A549 (cell line): ENCODE results near the gene AKIRIN1. TPM values are rescaled to one million over a fixed set of nuclear protein-coding genes. Genes with fewer than 3 reads are reported as not detected.
A peak's percentile ranks its signal among the peaks of the same experiment; 100 is the strongest.

Experiments used
- ATAC-seq, 2 experiments: fragments of 200-7000 bp in 1 of 2; fragments of >200 bp in 1 of 2; cut with Nextera tagmentation in 1 of 2; cut with Tn5 transposase in 1 of 2; 3 replicates each; pipeline versions ENCODE4 v1.8.0 to v1.9.1; 2018 to 2020; ENCODE audit warnings: mild to moderate bottlenecking in 1 of 2, moderate library complexity in 1 of 2
- CTCF ChIA-PET: fragments of 300-600 bp; sonication (Branson Sonifier 250); formaldehyde crosslinking; extraction: SDS; loops from one replicate; lab custom pipeline; 2021; ENCODE audit warnings: antibody characterized with exemption, inconsistent platforms; lab: Yijun Ruan, JAX
- POLR2A ChIA-PET: fragments of 350-600 bp; formaldehyde crosslinking; extraction: SDS; loops from one replicate; lab custom pipeline; 2021; ENCODE audit warnings: antibody characterized with exemption, inconsistent platforms; lab: Yijun Ruan, JAX
- DNase-seq, 2 experiments: peaks; one replicate each; pipeline versions ENCODE4 v3.0.0 to v3.0.0-alpha.2; 2011 to 2016; ENCODE audit warnings: low read depth in 1 of 2, low spot score in 1 of 2
- FAIRE-seq: peaks from 2 replicates; lab custom pipeline; 2011; peaks lifted over from hg19 to GRCh38; lab: Jason Lieb, UNC
- H3K27ac ChIP-seq, 2 experiments: fragments of >200 bp; sonication (Bioruptor Twin); formaldehyde crosslinking; 3 replicates each; pipeline ENCODE4 v1.5.1; 2016 to 2017
- H3K4me1 ChIP-seq: fragments of >200 bp; sonication (Bioruptor Twin); formaldehyde crosslinking; 3 replicates; pipeline ENCODE4 v1.6.1; 2016
- H3K4me2 ChIP-seq: fragments of >200 bp; sonication (Bioruptor Twin); formaldehyde crosslinking; 3 replicates; pipeline ENCODE4 v1.6.1; 2016
- H3K4me3 ChIP-seq: fragments of >200 bp; sonication (Bioruptor Twin); formaldehyde crosslinking; 3 replicates; pipeline ENCODE4 v1.5.1; 2016
- H3K9me3 ChIP-seq: fragments of >200 bp; sonication (Bioruptor Twin); formaldehyde crosslinking; 3 replicates; pipeline ENCODE4 v1.6.1; 2016
- ATOH8 ChIP-seq: fragments of 250-450 bp; sonication (Bioruptor Pico); IDR thresholded peaks from 2 replicates; pipeline ENCODE4 v1.5.0; 2020; ENCODE audit warnings: low read depth, mild to moderate bottlenecking, moderate library complexity
- CBX2 ChIP-seq: fragments of 200-600 bp; sonication (generic); IDR thresholded peaks from 2 replicates; pipeline ENCODE4 v1.6.1; 2016; ENCODE audit warnings: low read depth, mild to moderate bottlenecking, borderline replicate concordance
- CBX8 ChIP-seq: fragments of 200-600 bp; sonication (generic); IDR thresholded peaks from 2 replicates; pipeline ENCODE4 v1.6.1; 2016
- CEBPB ChIP-seq, 2 experiments: fragments of >200 bp in 1 of 2; sonication (Bioruptor Twin) in 1 of 2; formaldehyde crosslinking in 1 of 2; IDR thresholded peaks; 2 replicates each; pipeline ENCODE4 v1.6.1; 2012 to 2016
- E2F6 ChIP-seq: IDR thresholded peaks from 2 replicates; pipeline ENCODE4 v1.6.1; 2012; ENCODE audit warnings: low read depth, borderline replicate concordance
- EHF ChIP-seq: fragments of 250-450 bp; sonication (Bioruptor Pico); IDR thresholded peaks from 2 replicates; pipeline ENCODE4 v1.5.0; 2020; ENCODE audit warnings: mild to moderate bottlenecking
- EP300 ChIP-seq, 2 experiments: fragments of >200 bp; sonication (Bioruptor Twin); formaldehyde crosslinking; IDR thresholded peaks; 2 replicates in 1 of 2; 3 replicates in 1 of 2; pipeline ENCODE4 v1.6.1; 2016 to 2017
- HEYL ChIP-seq: fragments of 250-450 bp; sonication (Bioruptor Pico); IDR thresholded peaks from 2 replicates; pipeline ENCODE4 v1.8.0; 2021; ENCODE audit warnings: mild to moderate bottlenecking, moderate library complexity
- HMGXB4 ChIP-seq: fragments of 250-450 bp; sonication (Bioruptor Pico); IDR thresholded peaks from 2 replicates; pipeline ENCODE4 v1.5.0; 2021; ENCODE audit warnings: mild to moderate bottlenecking, moderate library complexity, borderline replicate concordance
- HOXA7 ChIP-seq: fragments of 250-450 bp; sonication (Bioruptor Pico); IDR thresholded peaks from 2 replicates; pipeline ENCODE4 v1.5.0; 2020; ENCODE audit warnings: mild to moderate bottlenecking, moderate library complexity
- HOXB13 ChIP-seq: fragments of 250-450 bp; sonication (Bioruptor Pico); IDR thresholded peaks from 2 replicates; pipeline ENCODE4 v1.5.0; 2020; ENCODE audit warnings: low read depth, mild to moderate bottlenecking, moderate library complexity
- HOXB5 ChIP-seq: fragments of 250-450 bp; sonication (Bioruptor Pico); IDR thresholded peaks from 2 replicates; pipeline ENCODE4 v1.5.0; 2020; ENCODE audit warnings: mild to moderate bottlenecking, moderate library complexity
- JUNB ChIP-seq: fragments of >200 bp; sonication (Bioruptor Twin); formaldehyde crosslinking; IDR thresholded peaks from 2 replicates; pipeline ENCODE4 v1.6.1; 2016
- KDM1A ChIP-seq: fragments of 200-600 bp; sonication (generic); IDR thresholded peaks from 2 replicates; pipeline ENCODE4 v1.6.1; 2016; ENCODE audit warnings: low read depth, mild to moderate bottlenecking
- MAFK ChIP-seq: fragments of 450-650 bp; IDR thresholded peaks from 2 replicates; pipeline ENCODE4 v1.6.1; 2014; ENCODE audit not compliant: partially characterized antibody
- MAZ ChIP-seq: fragments of 150-350 bp; IDR thresholded peaks from 2 replicates; pipeline ENCODE4 v1.6.1; 2014; ENCODE audit warnings: antibody characterized with exemption, low read depth, low read length, borderline replicate concordance
- MYC ChIP-seq: IDR thresholded peaks from 2 replicates; pipeline ENCODE4 v1.6.1; 2012; ENCODE audit warnings: mild to moderate bottlenecking, inconsistent platforms, low read length, improper control_type of control experiment, borderline replicate concordance
- NPAS2 ChIP-seq: fragments of 250-450 bp; sonication (Bioruptor Pico); IDR thresholded peaks from 2 replicates; pipeline ENCODE4 v1.8.0; 2022; ENCODE audit warnings: mild to moderate bottlenecking, moderate library complexity, borderline replicate concordance
- NR3C1 ChIP-seq: fragments of >200 bp; sonication (Bioruptor Twin); formaldehyde crosslinking; IDR thresholded peaks from 3 replicates; pipeline ENCODE4 v1.6.1; 2017
- PHF8 ChIP-seq: fragments of 200-600 bp; sonication (generic); IDR thresholded peaks from 2 replicates; pipeline ENCODE4 v1.6.1; 2016; ENCODE audit warnings: low read depth, mild to moderate bottlenecking, antibody characterized with exemption, moderate library complexity, borderline replicate concordance
- RCOR1 ChIP-seq: fragments of 150-350 bp; IDR thresholded peaks from 2 replicates; pipeline ENCODE4 v1.6.1; 2014; ENCODE audit warnings: antibody characterized with exemption, low read length, low read depth
- RFX5 ChIP-seq: fragments of 450-650 bp; IDR thresholded peaks from 2 replicates; pipeline ENCODE4 v1.7.1; 2014; ENCODE audit warnings: antibody characterized with exemption, mild to moderate bottlenecking, moderate library complexity
- TFCP2L1 ChIP-seq: fragments of 250-450 bp; sonication (Bioruptor Pico); IDR thresholded peaks from 2 replicates; pipeline ENCODE4 v1.5.0; 2021; ENCODE audit warnings: mild to moderate bottlenecking
- TP53 ChIP-seq: fragments of 250-450 bp; sonication (Bioruptor Pico); IDR thresholded peaks from 2 replicates; pipeline ENCODE4 v1.5.0; 2021; ENCODE audit warnings: mild to moderate bottlenecking, moderate library complexity
- ZC3H11A ChIP-seq: fragments of 450-650 bp; IDR thresholded peaks from 2 replicates; pipeline ENCODE4 v1.6.1; 2014; ENCODE audit warnings: antibody characterized with exemption, mild to moderate bottlenecking
- ZSCAN20 ChIP-seq: fragments of 250-450 bp; sonication (Bioruptor Pico); IDR thresholded peaks from 2 replicates; pipeline ENCODE4 v1.8.0; 2022; ENCODE audit warnings: mild to moderate bottlenecking, moderate library complexity
- WGBS: methylation state at CpG from one replicate; pipeline ENCODE4 v1.1.6; 2017; ENCODE audit errors: missing lambda C conversion rate; 5-methylcytosine and 5-hydroxymethylcytosine counted together
- polyA plus RNA-seq, 4 experiments: library from polyadenylated mRNA; depleted of rRNA in 3 of 4; stranded (reverse); fragments of >200 nt; fragmentation: RNase III in 1 of 4; extraction: RNeasy Plus Mini Kit Qiagen cat#74134 plus additional on column Dnase treatment in 1 of 4; gene quantifications; 2 replicates in 3 of 4; 3 replicates in 1 of 4; pipeline ENCODE4 v1.2.3, GENCODE V29; 2011 to 2017

The AKIRIN1 gene
- polyA plus RNA-seq, 2 of the 4 experiments (the other 2 are of a cell fraction) = 37.7 to 72.0 TPM

GRCh38 chr1:38944547-38944946, 46.5 kb upstream of the AKIRIN1 start:
- no peak for ATAC-seq
- 73% methylated on average over 4 of the region's 4 CpGs for WGBS
- Histone ChIP-seq H3K4me1 (peaks cover 3% of the 10 kb centered on the region; the same call in 1 of the 3 replicates), H3K4me3 (no peak overlapping the region), H3K9me3 (no peaks in the 10 kb centered on the region), H3K4me2 (no peak overlapping the region), H3K27ac (no peak overlapping the region)
- DNase-seq = no peak
- CTCF ChIA-PET = no interaction called here
- TF ChIP-seq NR3C1 (no peak), RFX5 (no peak), HOXB13 (CRISPR knock-in tag) (no peak), RCOR1 (no peak), TP53 (no peak), NPAS2 (CRISPR knock-in tag) (no peak), MAZ (no peak), EHF (CRISPR knock-in tag) (no peak)
- POLR2A ChIA-PET = no interaction called here
- FAIRE-seq = no peak

- Histone ChIP-seq H3K9me3 (no peaks in the 10 kb centered on the region), H3K4me1 (no peaks in the 10 kb centered on the region)
- CTCF ChIA-PET = no interaction called here
- 36% methylated on average over 2 of the region's 2 CpGs for WGBS
- FAIRE-seq = no peak
- TF ChIP-seq TFCP2L1 (CRISPR knock-in tag) = no peak
- no peak for TF ChIP-seq HOXA7 (CRISPR knock-in tag)
- no peak for TF ChIP-seq CBX8
- no peak for TF ChIP-seq MAZ
- no peak for TF ChIP-seq TP53
- TF ChIP-seq, all 56 proteins: peak for 0
- DNase-seq (no peak), ATAC-seq (no peak)
- no peak overlapping the region for H3K4me3 ChIP-seq
- H3K4me2 ChIP-seq = no peak overlapping the region
- H3K27ac ChIP-seq = no peak overlapping the region
- POLR2A ChIA-PET = no interaction called here
Observed at GRCh38 chr1:38950553-38950952, 40.5 kb upstream of the AKIRIN1 start.

- H3K9me3 ChIP-seq = no peaks in the 10 kb centered on the region
- TF ChIP-seq HEYL (CRISPR knock-in tag) (no peak), NR3C1 (no peak), CEBPB (IDR thresholded peaks at IDR 0.05) (no peak), JUNB (no peak), ATOH8 (no peak), EP300 (IDR thresholded peaks at IDR 0.05) (no peak), KDM1A (no peak), PHF8 (no peak), MYC (no peak), HOXB5 (CRISPR knock-in tag) (no peak), HMGXB4 (CRISPR knock-in tag) (no peak), MAFK (no peak), ZSCAN20 (CRISPR knock-in tag) (no peak), HOXB13 (CRISPR knock-in tag) (no peak), ZC3H11A (no peak), E2F6 (no peak), EHF (CRISPR knock-in tag) (no peak), CBX2 (no peak)
- no peak for FAIRE-seq
- no peaks in the 10 kb centered on the region; the same call in 2 of the 3 replicates for H3K4me1 ChIP-seq
- DNase-seq = no peak
- CTCF ChIA-PET = no interaction called here
- POLR2A ChIA-PET = no interaction called here
- no peak overlapping the region for H3K4me3 ChIP-seq
- no peak overlapping the region for H3K4me2 ChIP-seq
- peak overlapping the region in 1 of 2 experiments; percentile 14; a peak in 1 of 6 replicates for H3K27ac ChIP-seq
- ATAC-seq = no peak
- 62% methylated on average over 4 of the region's 4 CpGs for WGBS
Observed at GRCh38 chr1:38953433-38953860, 37.6 kb upstream of the AKIRIN1 start.
